ENCODE results near the gene CACNA1I.

Gene CACNA1I

DNA sequence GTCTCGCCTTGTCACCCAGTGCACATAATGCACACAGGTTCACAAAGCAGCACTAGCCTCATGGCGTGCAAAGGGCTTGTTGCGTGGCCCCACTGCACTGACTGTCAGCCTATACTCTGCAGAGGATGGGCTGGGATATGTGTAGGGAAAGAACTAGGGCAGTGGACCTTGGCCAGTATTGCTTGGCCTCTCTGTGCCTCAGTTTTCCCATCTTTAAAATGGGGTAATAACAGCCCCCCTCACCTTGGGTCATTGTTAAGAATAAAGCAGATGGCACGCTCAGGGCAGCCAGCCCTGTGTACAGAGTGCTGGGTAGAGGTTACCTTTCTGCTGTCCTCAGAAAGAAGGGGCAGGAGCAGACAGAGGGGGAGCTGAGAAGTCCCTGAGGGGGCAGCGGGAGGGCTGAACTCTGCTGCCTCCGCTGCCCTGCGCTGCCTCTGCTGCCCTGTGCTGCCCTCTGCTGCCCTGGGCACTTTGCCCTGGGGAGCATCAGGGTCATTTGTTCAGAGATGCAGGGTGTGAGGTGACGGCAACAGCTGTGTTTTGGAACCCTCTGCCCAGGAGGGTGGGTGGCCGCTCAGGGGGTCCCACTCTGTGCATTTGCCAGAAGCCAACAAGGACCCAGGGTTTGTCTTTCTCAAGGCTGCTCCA, 71.2 kb downstream of the CACNA1I start:
- peaks cover 1% of the 10 kb centered on the region for H3K27me3 ChIP-seq (replicated peaks; ENCODE audit: control insufficient read depth, insufficient read depth, low read length)
- no peaks in the 10 kb centered on the region for H3K36me3 ChIP-seq (ENCODE audit: control insufficient read depth, insufficient read depth, low read length)
- DNase-seq (ENCODE audit: extremely low read depth, insufficient read length) = no peak
- TF ChIP-seq, protein P1, sequence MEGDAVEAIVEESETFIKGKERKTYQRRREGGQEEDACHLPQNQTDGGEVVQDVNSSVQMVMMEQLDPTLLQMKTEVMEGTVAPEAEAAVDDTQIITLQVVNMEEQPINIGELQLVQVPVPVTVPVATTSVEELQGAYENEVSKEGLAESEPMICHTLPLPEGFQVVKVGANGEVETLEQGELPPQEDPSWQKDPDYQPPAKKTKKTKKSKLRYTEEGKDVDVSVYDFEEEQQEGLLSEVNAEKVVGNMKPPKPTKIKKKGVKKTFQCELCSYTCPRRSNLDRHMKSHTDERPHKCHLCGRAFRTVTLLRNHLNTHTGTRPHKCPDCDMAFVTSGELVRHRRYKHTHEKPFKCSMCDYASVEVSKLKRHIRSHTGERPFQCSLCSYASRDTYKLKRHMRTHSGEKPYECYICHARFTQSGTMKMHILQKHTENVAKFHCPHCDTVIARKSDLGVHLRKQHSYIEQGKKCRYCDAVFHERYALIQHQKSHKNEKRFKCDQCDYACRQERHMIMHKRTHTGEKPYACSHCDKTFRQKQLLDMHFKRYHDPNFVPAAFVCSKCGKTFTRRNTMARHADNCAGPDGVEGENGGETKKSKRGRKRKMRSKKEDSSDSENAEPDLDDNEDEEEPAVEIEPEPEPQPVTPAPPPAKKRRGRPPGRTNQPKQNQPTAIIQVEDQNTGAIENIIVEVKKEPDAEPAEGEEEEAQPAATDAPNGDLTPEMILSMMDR (IDR thresholded peaks at IDR 0.05; ENCODE audit: insufficient read depth, low read length, poor library complexity, severe bottlenecking) = no peak
- no peak overlapping the region for H3K4me3 ChIP-seq (replicated peaks; ENCODE audit: low read depth, low read length)

DNA sequence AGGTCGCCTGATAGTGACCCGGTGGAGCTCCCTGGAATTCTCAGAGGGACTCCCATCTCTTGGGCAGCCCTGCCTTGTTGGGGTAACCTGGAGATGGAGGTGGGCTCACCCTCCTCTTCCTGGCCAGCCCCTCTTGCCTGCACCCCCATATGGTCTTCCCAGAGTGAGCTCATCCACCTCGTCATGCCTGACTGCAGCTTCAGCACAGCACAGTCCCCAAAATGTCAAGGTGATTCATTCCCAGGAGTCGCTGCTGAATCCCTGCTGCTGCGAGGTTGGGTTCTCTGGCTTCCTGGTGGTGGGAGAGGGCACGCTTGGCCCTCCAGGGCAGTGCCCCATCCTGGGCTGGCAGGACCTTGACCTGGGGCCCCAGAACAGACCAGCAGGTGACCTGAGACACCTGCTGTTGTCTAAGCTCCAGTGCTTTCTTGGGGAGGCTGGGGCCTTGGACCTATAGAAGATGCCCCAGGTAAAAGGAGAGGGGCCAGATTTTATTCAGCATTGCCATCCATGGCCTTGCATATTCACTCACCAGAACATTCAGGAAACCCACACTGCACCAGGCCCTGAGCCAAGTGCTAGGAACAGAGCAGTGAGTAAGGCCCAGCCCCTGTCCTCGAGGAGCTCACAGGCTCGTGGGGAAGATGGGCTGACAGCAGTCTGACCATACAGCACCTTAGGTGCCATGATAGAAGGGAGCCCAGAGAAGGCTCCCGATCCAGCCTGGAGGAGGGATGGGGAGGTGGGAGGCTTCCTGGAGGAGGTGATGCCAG, 72.9 kb downstream of the CACNA1I start:
- H3K4me3 ChIP-seq (replicated peaks; ENCODE audit: low read depth, low read length) = no peak overlapping the region
- H3K27me3 ChIP-seq (replicated peaks; ENCODE audit: control insufficient read depth, insufficient read depth, low read length) = peaks cover 1% of the 10 kb centered on the region
- H3K36me3 ChIP-seq (ENCODE audit: control insufficient read depth, insufficient read depth, low read length) = no peaks in the 10 kb centered on the region
- TF ChIP-seq, protein P1 (IDR thresholded peaks at IDR 0.05; ENCODE audit: insufficient read depth, low read length, poor library complexity, severe bottlenecking) = no peak
- DNase-seq (ENCODE audit: extremely low read depth, insufficient read length) = no peak

DNA sequence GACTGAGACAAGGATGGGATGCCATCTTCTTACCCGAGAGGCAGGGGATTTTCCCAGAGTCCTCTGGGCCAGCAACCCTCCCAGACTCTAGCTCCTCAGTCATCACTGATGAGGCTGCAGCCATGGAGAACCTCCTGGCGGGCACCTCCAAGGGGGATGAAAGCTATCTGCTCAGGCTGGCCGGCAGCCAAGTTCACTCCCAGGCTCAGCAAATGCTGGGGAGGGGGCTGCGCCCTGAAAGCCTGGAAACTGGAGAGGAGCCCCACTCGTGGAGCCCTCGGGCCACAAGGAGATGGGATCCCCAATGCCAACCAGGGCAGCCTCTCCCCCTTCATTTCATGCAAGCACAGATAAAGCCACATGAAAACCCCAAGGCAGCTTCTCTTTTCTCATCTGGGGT, 75.0 kb downstream of the CACNA1I start:
- H3K36me3 ChIP-seq (ENCODE audit: control insufficient read depth, insufficient read depth, low read length) = no peaks in the 10 kb centered on the region

DNA sequence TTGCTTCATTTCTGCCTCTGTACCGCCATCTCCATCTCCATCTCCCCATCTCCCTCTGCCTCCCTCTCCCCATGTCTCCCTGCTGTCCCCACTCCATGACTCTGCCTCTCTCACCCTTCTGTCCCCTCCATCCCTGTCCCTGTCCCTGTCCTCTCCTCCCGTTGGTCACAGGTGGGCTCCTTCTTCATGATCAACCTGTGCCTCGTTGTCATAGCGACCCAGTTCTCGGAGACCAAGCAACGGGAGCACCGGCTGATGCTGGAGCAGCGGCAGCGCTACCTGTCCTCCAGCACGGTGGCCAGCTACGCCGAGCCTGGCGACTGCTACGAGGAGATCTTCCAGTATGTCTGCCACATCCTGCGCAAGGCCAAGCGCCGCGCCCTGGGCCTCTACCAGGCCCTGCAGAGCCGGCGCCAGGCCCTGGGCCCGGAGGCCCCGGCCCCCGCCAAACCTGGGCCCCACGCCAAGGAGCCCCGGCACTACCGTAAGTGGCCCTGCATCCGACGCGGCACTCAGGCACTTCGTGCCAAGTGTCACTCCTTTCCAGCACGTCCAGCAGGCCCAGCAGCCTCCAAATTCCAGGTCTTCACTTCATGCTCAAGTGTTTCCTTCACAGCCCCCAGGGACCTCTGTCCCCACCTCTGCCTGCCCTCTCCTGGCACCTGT, 76.0 kb downstream of the CACNA1I start:
- H3K4me3 ChIP-seq (replicated peaks; ENCODE audit: low read depth, low read length) = no peak overlapping the region
- DNase-seq (ENCODE audit: extremely low read depth, insufficient read length) = no peak
- TF ChIP-seq, protein P1 (IDR thresholded peaks at IDR 0.05; ENCODE audit: insufficient read depth, low read length, poor library complexity, severe bottlenecking) = no peak
- peaks cover 1% of the 10 kb centered on the region for H3K27me3 ChIP-seq (replicated peaks; ENCODE audit: control insufficient read depth, insufficient read depth, low read length)
- no peaks in the 10 kb centered on the region for H3K36me3 ChIP-seq (ENCODE audit: control insufficient read depth, insufficient read depth, low read length)

More for the DNA sequence above, 75.0 kb downstream of the CACNA1I start:
- DNase-seq (ENCODE audit: extremely low read depth, insufficient read length) = no peak
- H3K4me3 ChIP-seq (replicated peaks; ENCODE audit: low read depth, low read length) = no peak overlapping the region
- TF ChIP-seq, protein P1 (IDR thresholded peaks at IDR 0.05; ENCODE audit: insufficient read depth, low read length, poor library complexity, severe bottlenecking) = no peak
- H3K27me3 ChIP-seq (replicated peaks; ENCODE audit: control insufficient read depth, insufficient read depth, low read length) = peaks cover 1% of the 10 kb centered on the region

DNA sequence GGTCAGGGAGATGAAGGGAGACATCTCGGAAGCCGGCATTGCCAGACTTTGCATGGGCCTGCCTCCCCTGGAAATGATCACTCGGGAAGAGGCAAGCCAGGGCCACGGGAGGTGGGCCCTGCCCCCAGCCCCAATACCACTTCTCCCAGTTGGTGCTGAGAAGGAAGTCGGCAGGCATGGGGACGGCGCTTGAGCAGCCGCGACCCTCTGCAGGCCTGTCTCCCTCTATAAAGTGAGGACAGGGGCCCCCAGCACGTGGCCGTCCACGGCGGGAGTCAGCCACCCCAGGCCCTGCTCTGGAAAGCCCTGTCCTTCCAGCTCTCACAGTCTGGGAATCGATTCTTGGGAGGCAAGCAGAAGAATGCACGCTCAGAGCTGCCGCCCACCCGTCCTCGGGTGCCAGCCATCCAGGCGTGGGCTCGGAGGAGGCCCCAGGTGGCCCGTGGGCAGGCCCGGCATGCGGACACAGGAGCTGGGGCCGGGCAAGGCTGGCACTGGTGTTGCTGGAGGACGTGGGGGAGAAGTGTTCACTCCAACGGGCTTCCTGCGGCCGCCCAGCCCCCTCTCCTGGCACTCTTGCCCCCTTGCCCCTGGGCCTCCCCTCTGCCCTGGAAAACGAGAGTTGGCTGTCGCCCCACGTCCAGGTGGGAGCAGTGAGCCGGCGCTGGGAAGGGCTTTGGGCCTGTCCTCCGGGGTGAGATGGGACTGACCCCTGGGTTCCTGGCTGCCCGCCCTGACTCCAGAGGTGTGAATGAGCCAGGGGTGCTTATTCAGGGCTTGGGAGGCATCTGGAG, 77.5 kb downstream of the CACNA1I start:
- no peak for DNase-seq (ENCODE audit: extremely low read depth, insufficient read length)
- H3K27me3 ChIP-seq (replicated peaks; ENCODE audit: control insufficient read depth, insufficient read depth, low read length) = no peaks in the 10 kb centered on the region; the same call in 1 of the 2 replicates
- no peaks in the 10 kb centered on the region for H3K36me3 ChIP-seq (ENCODE audit: control insufficient read depth, insufficient read depth, low read length)
- TF ChIP-seq, protein P1 (IDR thresholded peaks at IDR 0.05; ENCODE audit: insufficient read depth, low read length, poor library complexity, severe bottlenecking) = no peak
- H3K4me3 ChIP-seq (replicated peaks; ENCODE audit: low read depth, low read length) = no peak overlapping the region
